MM.1S (cell line): ENCODE data around the gene MED13L.
A peak's percentile ranks its signal among the peaks of the same experiment; 100 is the strongest.

Experiments
- DNase-seq: peaks from one replicate; pipeline ENCODE4 v3.0.0-alpha.2; 2015
- H2AFZ ChIP-seq: fragments of 300-600 bp; sonication (generic); 2 replicates; pipeline ENCODE4 v1.6.0; 2016; ENCODE audit warnings: antibody characterized with exemption, low read length
- H3F3A ChIP-seq: fragments of 300-600 bp; sonication (generic); 2 replicates; pipeline ENCODE4 v1.6.1; 2016; ENCODE audit warnings: mild to moderate bottlenecking, antibody characterized with exemption, low read length, moderate library complexity, mixed read lengths; ENCODE audit not compliant: insufficient read depth
- H3K27ac ChIP-seq: fragments of 300-600 bp; sonication (generic); 2 replicates; pipeline ENCODE4 v1.5.1; 2016; ENCODE audit warnings: mild to moderate bottlenecking, low read length
- H3K27me3 ChIP-seq: fragments of 300-600 bp; sonication (generic); replicated peaks from 2 replicates; pipeline ENCODE4 v1.6.0; 2016; ENCODE audit warnings: low read length; ENCODE audit not compliant: insufficient read depth
- H3K36me3 ChIP-seq: fragments of 300-600 bp; sonication (generic); replicated peaks from 2 replicates; pipeline ENCODE4 v1.6.1; 2016; ENCODE audit warnings: mild to moderate bottlenecking, low read length, mixed read lengths; ENCODE audit not compliant: insufficient read depth
- H3K4me1 ChIP-seq: fragments of 300-600 bp; sonication (generic); 2 replicates; pipeline ENCODE4 v1.6.1; 2016; ENCODE audit warnings: low read length, mixed read lengths
- H3K4me2 ChIP-seq: fragments of 300-600 bp; sonication (generic); 2 replicates; pipeline ENCODE4 v1.6.0; 2016; ENCODE audit warnings: low read depth, low read length
- H3K4me3 ChIP-seq: fragments of 300-600 bp; sonication (generic); 2 replicates; pipeline ENCODE4 v1.5.1; 2016; ENCODE audit warnings: low read length, mixed read lengths
- H3K79me2 ChIP-seq: fragments of 300-600 bp; sonication (generic); 2 replicates; pipeline ENCODE4 v1.6.1; 2016; ENCODE audit warnings: mixed run types, low read length, mixed read lengths
- H3K9ac ChIP-seq: fragments of 300-600 bp; sonication (generic); 2 replicates; pipeline ENCODE4 v1.6.1; 2016; ENCODE audit warnings: low read length, mixed read lengths
- H3K9me2 ChIP-seq: fragments of 300-600 bp; sonication (generic); replicated peaks from 2 replicates; pipeline ENCODE4 v1.6.1; 2016; ENCODE audit warnings: mild to moderate bottlenecking, low read length, mixed read lengths; ENCODE audit not compliant: insufficient read depth
- H3K9me3 ChIP-seq: fragments of 300-600 bp; sonication (generic); replicated peaks from 2 replicates; pipeline ENCODE4 v1.6.1; 2016; ENCODE audit warnings: mild to moderate bottlenecking, low read length, mixed read lengths; ENCODE audit not compliant: insufficient read depth
- H4K20me1 ChIP-seq: fragments of 300-600 bp; sonication (generic); 2 replicates; pipeline ENCODE4 v1.6.1; 2016; ENCODE audit warnings: mild to moderate bottlenecking, low read length, moderate library complexity, mixed read lengths; ENCODE audit not compliant: insufficient read depth
- CTCF ChIP-seq: fragments of 300-600 bp; sonication (generic); IDR thresholded peaks from 2 replicates; pipeline ENCODE4 v1.5.1; 2016; ENCODE audit warnings: antibody characterized with exemption, low read length, mixed read lengths
- EZH2 ChIP-seq: fragments of 300-600 bp; sonication (generic); optimal IDR thresholded peaks from 2 replicates; pipeline ENCODE3; 2017; ENCODE audit warnings: low read depth, mild to moderate bottlenecking, antibody characterized with exemption, low read length, mixed read lengths
- EZH2phosphoT487 ChIP-seq: fragments of 300-600 bp; sonication (generic); IDR thresholded peaks from 2 replicates; pipeline ENCODE4 v1.6.1; 2018; ENCODE audit warnings: antibody characterized with exemption, low read length

MED13L gene

GRCh38 chr12:116262741-116263140, 14.8 kb downstream of the MED13L start:
- H3K9me3 ChIP-seq = no peaks in the 10 kb centered on the region
- H2AFZ ChIP-seq = no peak overlapping the region
- H3K9ac ChIP-seq = no peak overlapping the region
- TF ChIP-seq EZH2phosphoT487 = no peak
- TF ChIP-seq EZH2 = no peak
- TF ChIP-seq CTCF = no peak
- no peaks in the 10 kb centered on the region for H3F3A ChIP-seq
- no peak overlapping the region for H3K27ac ChIP-seq
- H3K79me2 ChIP-seq = peaks cover 99% of the 10 kb centered on the region
- no peak overlapping the region for H3K4me3 ChIP-seq
- no peaks in the 10 kb centered on the region for H3K9me2 ChIP-seq
- no peaks in the 10 kb centered on the region for H3K27me3 ChIP-seq
- no peak overlapping the region for H3K4me2 ChIP-seq
- peaks cover 78% of the 10 kb centered on the region for H4K20me1 ChIP-seq
- no peak for DNase-seq
- H3K4me1 ChIP-seq = 0 out of 2 replicates have a peak, but pooled peaks cover 4% of the 10 kb centered on the region
- H3K36me3 ChIP-seq = no peaks in the 10 kb centered on the region

DNA sequence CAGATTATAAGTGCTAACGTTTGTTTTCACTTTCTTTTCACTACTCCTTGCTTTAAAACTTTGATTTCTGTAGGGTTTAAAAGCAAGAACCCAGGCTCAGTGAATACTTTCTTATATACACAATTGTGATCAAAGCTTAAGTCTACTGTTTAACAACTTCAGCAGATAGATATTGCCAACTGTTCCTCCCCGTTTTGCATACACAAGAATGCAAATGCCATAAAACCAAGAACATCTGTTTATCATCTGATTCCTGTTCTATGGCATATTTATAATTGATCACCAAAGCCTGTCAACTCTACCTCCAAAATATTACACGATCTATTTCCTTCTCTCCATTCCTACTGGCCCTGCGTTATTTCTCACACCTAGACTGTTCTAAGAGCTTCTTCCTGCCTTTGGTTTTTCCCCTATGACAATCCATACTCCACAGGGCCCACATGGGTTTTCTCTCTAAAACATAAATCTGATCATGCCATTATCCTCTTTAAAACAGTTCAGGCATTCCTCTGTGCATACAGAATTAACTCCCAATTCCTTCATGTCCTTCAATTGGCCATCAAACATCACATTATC, 15.9 kb downstream of the MED13L start:
- Histone ChIP-seq H3K9me3 (no peaks in the 10 kb centered on the region), H3K79me2 (peaks cover 99% of the 10 kb centered on the region)

GRCh38 chr12:116259800-116260577, 17.5 kb downstream of the MED13L start:
- Histone ChIP-seq H3K9me2 (no peaks in the 10 kb centered on the region), H3F3A (no peaks in the 10 kb centered on the region), H3K27ac (no peak overlapping the region), H2AFZ (no peak overlapping the region), H4K20me1 (peaks cover 67% of the 10 kb centered on the region), H3K9me3 (no peaks in the 10 kb centered on the region), H3K4me1 (0 out of 2 replicates have a peak, but pooled peaks cover 4% of the 10 kb centered on the region), H3K9ac (no peak overlapping the region), H3K27me3 (no peaks in the 10 kb centered on the region), H3K4me3 (no peak overlapping the region), H3K4me2 (no peak overlapping the region), H3K79me2 (peaks cover 99% of the 10 kb centered on the region), H3K36me3 (no peaks in the 10 kb centered on the region)
- TF ChIP-seq EZH2phosphoT487 (no peak), EZH2 (no peak), CTCF (no peak)
- DNase-seq = no peak

More for the DNA sequence above, 15.9 kb downstream of the MED13L start:
- Histone ChIP-seq H3K4me1 (0 out of 2 replicates have a peak, but pooled peaks cover 4% of the 10 kb centered on the region), H3K36me3 (no peaks in the 10 kb centered on the region), H3F3A (no peaks in the 10 kb centered on the region), H4K20me1 (peaks cover 75% of the 10 kb centered on the region), H3K27me3 (no peaks in the 10 kb centered on the region), H3K9me2 (no peaks in the 10 kb centered on the region), H3K27ac (no peak overlapping the region), H3K4me3 (no peak overlapping the region), H3K9ac (no peak overlapping the region), H3K4me2 (peak overlapping the region; percentile 6; the same call in 1 of the 2 replicates), H2AFZ (no peak overlapping the region)
- TF ChIP-seq EZH2 (no peak), EZH2phosphoT487 (no peak), CTCF (no peak)
- no peak for DNase-seq
